HEK293 (cell line): ENCODE results near the gene SPAST.

Experiments
- CTCF ChIA-PET: fragments of 350-600 bp; formaldehyde crosslinking; extraction: SDS; loops from one replicate; lab custom pipeline; 2021; ENCODE audit warnings: antibody characterized with exemption; lab: Yijun Ruan, JAX
- POLR2A ChIA-PET: fragments of 300-600 bp; formaldehyde crosslinking; extraction: SDS; loops from one replicate; lab custom pipeline; 2020; ENCODE audit warnings: antibody characterized with exemption, inconsistent platforms; lab: Yijun Ruan, JAX
- H3K27ac ChIP-seq: fragments of 200-500 bp; sonication (Bioruptor generic); 2 replicates; pipeline ENCODE4 v1.5.1; 2014; ENCODE audit warnings: low read depth, low read length, control low read depth, inconsistent platforms; ENCODE audit errors: extremely low read depth
- H3K36me3 ChIP-seq, 2 experiments: fragments of 200-500 bp in 1 of 2; sonication (Bioruptor generic) in 1 of 2; 1 replicate in 1 of 2; 2 replicates in 1 of 2; pipeline ENCODE4 v1.5.1; 2014 to 2017; ENCODE audit warnings: inconsistent platforms in 2 of 2, low read length in 2 of 2; ENCODE audit not compliant: control insufficient read depth in 2 of 2, insufficient read depth in 1 of 2
- H3K4me1 ChIP-seq: fragments of 200-500 bp; sonication (Bioruptor generic); 2 replicates; pipeline ENCODE4 v1.5.1; 2014; ENCODE audit warnings: mild to moderate bottlenecking, low read length, inconsistent platforms; ENCODE audit not compliant: control insufficient read depth, insufficient read depth
- H3K4me3 ChIP-seq: 2 replicates; pipeline ENCODE4 v1.5.1; 2011; ENCODE audit warnings: low read depth, mild to moderate bottlenecking, control low read depth, low read length, moderate library complexity
- H3K9me3 ChIP-seq: fragments of 200-500 bp; sonication (Bioruptor generic); 2 replicates; pipeline ENCODE4 v1.5.1; 2014; ENCODE audit warnings: low read depth, low read length, inconsistent platforms; ENCODE audit not compliant: control insufficient read depth, insufficient read depth
- KLF1 ChIP-seq: fragments of 450-650 bp; formaldehyde crosslinking; IDR thresholded peaks from 2 replicates; pipeline ENCODE4 v1.5.1; 2016; ENCODE audit warnings: missing biosample characterization, missing genetic modification characterization
- KLF17 ChIP-seq: fragments of 450-650 bp; formaldehyde crosslinking; IDR thresholded peaks from 2 replicates; pipeline ENCODE4 v1.5.1; 2016; ENCODE audit warnings: missing biosample characterization, missing genetic modification characterization
- SP2 ChIP-seq: fragments of 450-650 bp; formaldehyde crosslinking; IDR thresholded peaks from 2 replicates; pipeline ENCODE4 v1.5.1; 2016; ENCODE audit warnings: missing biosample characterization, missing genetic modification characterization
- ZBTB21 ChIP-seq: fragments of 450-650 bp; formaldehyde crosslinking; IDR thresholded peaks from 2 replicates; pipeline ENCODE4 v1.5.1; 2017; ENCODE audit warnings: missing biosample characterization, missing genetic modification characterization
- ZBTB26 ChIP-seq: fragments of 450-650 bp; formaldehyde crosslinking; optimal IDR thresholded peaks from 2 replicates; pipeline ENCODE3; 2016; ENCODE audit warnings: missing biosample characterization, mild to moderate bottlenecking, missing genetic modification characterization
- ZBTB8A ChIP-seq: fragments of 450-650 bp; formaldehyde crosslinking; IDR thresholded peaks from 2 replicates; pipeline ENCODE4 v1.5.1; 2016; ENCODE audit warnings: missing biosample characterization, missing genetic modification characterization
- ZNF26 ChIP-seq: fragments of 450-650 bp; formaldehyde crosslinking; IDR thresholded peaks from 2 replicates; pipeline ENCODE4 v1.5.1; 2016; ENCODE audit warnings: missing biosample characterization, missing genetic modification characterization
- ZNF274 ChIP-seq, 2 experiments: fragments of 200-500 bp in 1 of 2; fragments of 450-650 bp in 1 of 2; sonication (Bioruptor generic) in 1 of 2; formaldehyde crosslinking in 1 of 2; IDR thresholded peaks; 2 replicates each; pipeline versions ENCODE4 v1.5.1 to v1.6.1; 2014 to 2016; ENCODE audit warnings: borderline replicate concordance in 1 of 2, inconsistent platforms in 1 of 2, low read length in 1 of 2, missing biosample characterization in 1 of 2, missing genetic modification characterization in 1 of 2
- ZNF292 ChIP-seq: fragments of 450-650 bp; formaldehyde crosslinking; IDR thresholded peaks from 2 replicates; pipeline ENCODE4 v1.5.1; 2016; ENCODE audit warnings: low read depth, missing biosample characterization, missing genetic modification characterization, borderline replicate concordance
- ZNF341 ChIP-seq: fragments of 450-650 bp; formaldehyde crosslinking; IDR thresholded peaks from 2 replicates; pipeline ENCODE4; 2016; ENCODE audit warnings: low read depth, missing biosample characterization, missing genetic modification characterization
- ZNF488 ChIP-seq: fragments of 450-650 bp; formaldehyde crosslinking; IDR thresholded peaks from 2 replicates; pipeline ENCODE4 v1.5.1; 2016; ENCODE audit warnings: missing biosample characterization, missing genetic modification characterization
- ZNF513 ChIP-seq: fragments of 450-650 bp; IDR thresholded peaks from 2 replicates; pipeline ENCODE4 v1.5.1; 2018; ENCODE audit warnings: missing biosample characterization, missing genetic modification characterization
- ZNF548 ChIP-seq: fragments of 450-650 bp; formaldehyde crosslinking; IDR thresholded peaks from 2 replicates; pipeline ENCODE4 v1.5.1; 2016; ENCODE audit warnings: missing biosample characterization, missing genetic modification characterization
- ZNF626 ChIP-seq: fragments of 450-650 bp; sonication (Bioruptor Pico); formaldehyde crosslinking; IDR thresholded peaks from 2 replicates; pipeline ENCODE4 v1.5.1; 2018; ENCODE audit warnings: missing biosample characterization, missing genetic modification characterization, inconsistent platforms
- ZNF704 ChIP-seq: fragments of 450-650 bp; formaldehyde crosslinking; IDR thresholded peaks from 2 replicates; pipeline ENCODE4 v1.5.1; 2016; ENCODE audit warnings: missing biosample characterization, missing genetic modification characterization
- ZNF76 ChIP-seq: fragments of 450-650 bp; formaldehyde crosslinking; IDR thresholded peaks from 2 replicates; pipeline ENCODE4; 2016; ENCODE audit warnings: low read depth, missing biosample characterization, missing genetic modification characterization, borderline replicate concordance
- ZNF768 ChIP-seq: fragments of 450-650 bp; formaldehyde crosslinking; IDR thresholded peaks from 2 replicates; pipeline ENCODE4 v1.5.1; 2018; ENCODE audit warnings: missing biosample characterization, mild to moderate bottlenecking, missing genetic modification characterization
- ZSCAN16 ChIP-seq: fragments of 450-650 bp; formaldehyde crosslinking; IDR thresholded peaks from 2 replicates; pipeline ENCODE4 v1.5.1; 2016; ENCODE audit warnings: missing biosample characterization, missing genetic modification characterization

The SPAST gene

GRCh38 chr2:32074134-32074506 is 10.8 kb downstream of the SPAST start (continued):
- no peak for TF ChIP-seq ZNF341
- no peak for TF ChIP-seq ZBTB21 (tag by site-specific recombination)
- TF ChIP-seq, all 188 proteins: peak for 0

GRCh38 chr2:32095671-32096070 is 32.3 kb downstream of the SPAST start:
- POLR2A ChIA-PET: interaction anchor here (0.9 kb wide), 1 partner anchor 70 kb away, joined by 4 read pairs; the partner anchor contains the start of gene SLC30A6
- H3K36me3 ChIP-seq: peaks cover 3 to 13% of the 10 kb centered on the region in 2 experiments
- TF ChIP-seq ZNF488 (tag by site-specific recombination) (no peak), KLF1 (tag by site-specific recombination) (no peak), ZNF76 (tag by site-specific recombination) (no peak), ZNF292 (tag by site-specific recombination) (no peak), ZNF768 (tag by site-specific recombination) (no peak), ZBTB26 (tag by site-specific recombination) (no peak), ZNF626 (no peak), ZNF704 (tag by site-specific recombination) (no peak), SP2 (no peak), ZNF513 (no peak), ZNF341 (no peak), ZNF548 (tag by site-specific recombination) (no peak), ZNF26 (no peak), ZNF274 (IDR thresholded peaks at IDR 0.05; ENCODE audit: low read length) (no peak), ZNF274 (tag by site-specific recombination; IDR thresholded peaks at IDR 0.05; ENCODE audit: borderline replicate concordance) (no peak), KLF17 (tag by site-specific recombination) (no peak), ZBTB8A (no peak), ZSCAN16 (tag by site-specific recombination) (no peak)
- no peaks in the 10 kb centered on the region for H3K9me3 ChIP-seq
- no peak overlapping the region for H3K4me3 ChIP-seq
- no peaks in the 10 kb centered on the region; the same call in 1 of the 2 replicates for H3K4me1 ChIP-seq
- CTCF ChIA-PET: no interaction called here
- H3K27ac ChIP-seq: no peak overlapping the region
